ENCODE data around the gene SLC25A25.

DNA sequence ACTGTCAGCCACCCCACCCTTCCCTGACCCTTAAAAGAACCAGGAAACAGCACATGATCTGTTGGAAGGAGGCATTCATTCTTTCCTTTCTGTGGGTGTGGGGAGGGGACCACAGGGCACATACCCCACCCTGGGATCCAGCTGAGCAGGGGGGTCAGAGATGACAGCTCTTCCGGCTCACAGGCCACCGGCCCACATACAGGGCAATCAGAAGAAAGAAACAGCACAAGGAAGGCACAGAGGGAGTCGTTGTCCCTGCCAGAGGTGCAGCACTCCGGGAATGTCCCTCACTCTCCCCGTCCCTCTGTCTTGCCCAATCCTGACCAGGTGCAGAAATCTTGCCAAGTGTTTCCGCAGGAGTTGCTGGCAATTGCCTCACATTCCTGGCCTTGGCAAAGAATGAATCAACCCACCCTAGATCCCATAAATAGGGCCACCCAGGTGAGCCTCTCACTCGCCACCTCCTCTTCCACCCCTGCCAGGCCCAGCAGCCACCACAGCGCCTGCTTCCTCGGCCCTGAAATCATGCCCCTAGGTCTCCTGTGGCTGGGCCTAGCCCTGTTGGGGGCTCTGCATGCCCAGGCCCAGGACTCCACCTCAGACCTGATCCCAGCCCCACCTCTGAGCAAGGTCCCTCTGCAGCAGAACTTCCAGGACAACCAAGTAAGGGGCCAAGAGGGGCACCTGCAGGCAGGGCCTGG, 81.1 kb downstream of the SLC25A25 start, which contains the start of gene LCN2:
- TF ChIP-seq, protein P1, sequence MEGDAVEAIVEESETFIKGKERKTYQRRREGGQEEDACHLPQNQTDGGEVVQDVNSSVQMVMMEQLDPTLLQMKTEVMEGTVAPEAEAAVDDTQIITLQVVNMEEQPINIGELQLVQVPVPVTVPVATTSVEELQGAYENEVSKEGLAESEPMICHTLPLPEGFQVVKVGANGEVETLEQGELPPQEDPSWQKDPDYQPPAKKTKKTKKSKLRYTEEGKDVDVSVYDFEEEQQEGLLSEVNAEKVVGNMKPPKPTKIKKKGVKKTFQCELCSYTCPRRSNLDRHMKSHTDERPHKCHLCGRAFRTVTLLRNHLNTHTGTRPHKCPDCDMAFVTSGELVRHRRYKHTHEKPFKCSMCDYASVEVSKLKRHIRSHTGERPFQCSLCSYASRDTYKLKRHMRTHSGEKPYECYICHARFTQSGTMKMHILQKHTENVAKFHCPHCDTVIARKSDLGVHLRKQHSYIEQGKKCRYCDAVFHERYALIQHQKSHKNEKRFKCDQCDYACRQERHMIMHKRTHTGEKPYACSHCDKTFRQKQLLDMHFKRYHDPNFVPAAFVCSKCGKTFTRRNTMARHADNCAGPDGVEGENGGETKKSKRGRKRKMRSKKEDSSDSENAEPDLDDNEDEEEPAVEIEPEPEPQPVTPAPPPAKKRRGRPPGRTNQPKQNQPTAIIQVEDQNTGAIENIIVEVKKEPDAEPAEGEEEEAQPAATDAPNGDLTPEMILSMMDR (IDR thresholded peaks at IDR 0.05): no peak
- peak in 2 of 3 donors; percentile 67 to 86 for TF ChIP-seq POLR2AphosphoS5 (IDR thresholded peaks at IDR 0.05)
